ENCODE data around the gene KSR1.

- TF ChIP-seq POLR2A (IDR thresholded peaks at IDR 0.05; ENCODE audit: low read depth, low read length): no peak
- no peak for TF ChIP-seq POLR2AphosphoS5 (IDR thresholded peaks at IDR 0.05; ENCODE audit: low read depth, low read length)
- TF ChIP-seq TAF1 (IDR thresholded peaks at IDR 0.05; ENCODE audit: borderline replicate concordance, low read depth, low read length): no peak
These were observed 4.3 kb upstream of the KSR1 start for GRCh38 chr17:27451906-27452305.
